Measurements from ENCODE around the gene FAM163B. TPM values are rescaled to one million over a fixed set of nuclear protein-coding genes. Genes with fewer than 3 reads are reported as not detected.

The FAM163B gene
- total RNA-seq, 2 experiments from 2014 or later, result not detected

- ChIA-PET POLR2A (no interaction called here), CTCF (no interaction called here)
- ATAC-seq, result no peak
- no peak for TF ChIP-seq CTCF (IDR thresholded peaks at IDR 0.05)
- Mint-ChIP-seq H3K9me3 (no peaks in the 10 kb centered on the region), H3K27me3 (peaks cover 35% of the 10 kb centered on the region), H3K4me1 (ENCODE audit: low read depth) (peaks cover 6% of the 10 kb centered on the region), H3K4me3 (no peak overlapping the region), H3K36me3 (ENCODE audit: low read depth) (no peaks in the 10 kb centered on the region), H3K27ac (no peak overlapping the region)
- no peak for DNase-seq
- intact Hi-C loops (cut with micrococcal nuclease), result no loop called here
Measured at GRCh38 chr9:133579601-133580418, 29.4 kb downstream of the FAM163B start.

- H3K27me3 Mint-ChIP-seq, result peaks cover 27% of the 10 kb centered on the region
- intact Hi-C loops (cut with micrococcal nuclease), result no loop called here
Measured at GRCh38 chr9:133578524-133579441, 30.4 kb downstream of the FAM163B start.

GRCh38 chr9:133577737-133578112 is 31.5 kb downstream of the FAM163B start:
- Mint-ChIP-seq H3K9me3 (no peaks in the 10 kb centered on the region), H3K4me3 (no peak overlapping the region), H3K27me3 (peaks cover 25% of the 10 kb centered on the region), H3K27ac (no peak overlapping the region), H3K36me3 (ENCODE audit: low read depth) (no peaks in the 10 kb centered on the region), H3K4me1 (ENCODE audit: low read depth) (peaks cover 6% of the 10 kb centered on the region)
- DNase-seq (no peak), ATAC-seq (no peak)
- ChIA-PET CTCF (no interaction called here), POLR2A (interaction anchor here (0.7 kb wide), 1 partner anchor 258 kb away, joined by 3 read pairs; no protein-coding TSS in a partner anchor)
- intact Hi-C loops (cut with micrococcal nuclease), result no loop called here
- no peak for TF ChIP-seq CTCF (IDR thresholded peaks at IDR 0.05)

More at GRCh38 chr9:133578524-133579441, 30.4 kb downstream of the FAM163B start:
- no peaks in the 10 kb centered on the region for H3K36me3 Mint-ChIP-seq (ENCODE audit: low read depth)
- TF ChIP-seq CTCF (IDR thresholded peaks at IDR 0.05), result no peak
- DNase-seq (no peak), ATAC-seq (no peak)
- no peak overlapping the region for H3K4me3 Mint-ChIP-seq
- H3K9me3 Mint-ChIP-seq, result no peaks in the 10 kb centered on the region
- POLR2A ChIA-PET, result no interaction called here
- H3K4me1 Mint-ChIP-seq (ENCODE audit: low read depth), result peaks cover 6% of the 10 kb centered on the region
- no peak overlapping the region for H3K27ac Mint-ChIP-seq
- CTCF ChIA-PET, result no interaction called here

- H3K9me3 Mint-ChIP-seq, result no peaks in the 10 kb centered on the region
- intact Hi-C loops (cut with micrococcal nuclease), result no loop called here
- H3K27me3 Mint-ChIP-seq, result peaks cover 25% of the 10 kb centered on the region
- TF ChIP-seq CTCF (IDR thresholded peaks at IDR 0.05), result no peak
- POLR2A ChIA-PET, result interaction anchor here (0.7 kb wide), 2 partner anchors 55 to 258 kb away, joined by 3 read pairs; no protein-coding TSS in a partner anchor
- no peak for DNase-seq
- H3K36me3 Mint-ChIP-seq (ENCODE audit: low read depth), result no peaks in the 10 kb centered on the region
- CTCF ChIA-PET, result interaction anchor here (1.0 kb wide), 1 partner anchor 13 kb away, joined by 4 read pairs; no protein-coding TSS in a partner anchor
- H3K4me1 Mint-ChIP-seq (ENCODE audit: low read depth), result peaks cover 6% of the 10 kb centered on the region
- no peak overlapping the region for H3K27ac Mint-ChIP-seq
- ATAC-seq, result no peak
- H3K4me3 Mint-ChIP-seq, result no peak overlapping the region
Measured at GRCh38 chr9:133576875-133577736, 32.1 kb downstream of the FAM163B start.
